Gastrocnemius medialis (tissue), 4 donors: ENCODE measurements around the gene RAB43. TPM values are rescaled to one million over a fixed set of nuclear protein-coding genes. Genes with fewer than 3 reads are reported as not detected.

ENCODE experiments used
- ATAC-seq, 2 donors: fragments of 150-250 bp; one replicate each; pipeline ENCODE4 v1.9.1; 2016
- DNase-seq, 2 donors: peaks; one replicate each; pipeline ENCODE4 v3.0.0-alpha.2; 2019
- H3K27ac ChIP-seq, 4 donors: fragments of 200-600 bp; sonication (generic); 1 replicate in 1 of 4; 2 replicates in 3 of 4; pipeline ENCODE4 v1.5.1; 2016 to 2018; ENCODE audit warnings: mild to moderate bottlenecking in 2 of 4, moderate library complexity in 1 of 4
- H3K27me3 ChIP-seq, 3 donors: fragments of 200-600 bp; sonication (generic) in 2 of 3; 1 replicate in 1 of 3; 2 replicates in 2 of 3; pipeline versions ENCODE4 v1.5.1 to v1.6.0; 2016 to 2019; ENCODE audit warnings: mild to moderate bottlenecking in 1 of 3, moderate library complexity in 1 of 3
- H3K36me3 ChIP-seq, 2 donors: fragments of 200-600 bp; sonication (generic) in 1 of 2; one replicate each; pipeline ENCODE4 v1.5.1; 2017 to 2018
- H3K4me1 ChIP-seq, 2 donors: fragments of 200-600 bp; sonication (generic) in 1 of 2; one replicate each; pipeline ENCODE4 v1.5.1; 2016 to 2017; ENCODE audit warnings: mild to moderate bottlenecking in 2 of 2
- H3K4me3 ChIP-seq, 4 donors: fragments of 200-600 bp; sonication (generic) in 3 of 4; 1 replicate in 1 of 4; 2 replicates in 3 of 4; pipeline ENCODE4 v1.5.1; 2016 to 2019; ENCODE audit warnings: mild to moderate bottlenecking in 2 of 4
- H3K9me3 ChIP-seq, 3 donors: fragments of 200-600 bp; sonication (generic) in 2 of 3; 1 replicate in 1 of 3; 2 replicates in 2 of 3; pipeline ENCODE4 v1.5.1; 2016 to 2019
- CTCF ChIP-seq, 5 experiments: fragments of 450-650 bp in 3 of 5; fragments of 200-600 bp in 2 of 5; sonication (generic) in 2 of 5; IDR thresholded peaks in 4 of 5; conservative IDR thresholded peaks in 1 of 5; 1 replicate in 4 of 5; 2 replicates in 1 of 5; pipeline ENCODE4 v1.5.1; 2016 to 2019; ENCODE audit warnings: antibody characterized with exemption in 5 of 5, mild to moderate bottlenecking in 3 of 5, moderate library complexity in 3 of 5
- POLR2A ChIP-seq, 2 donors: fragments of 450-650 bp; IDR thresholded peaks; one replicate each; pipeline ENCODE4 v1.6.1; 2017; ENCODE audit warnings: antibody characterized with exemption in 2 of 2, mild to moderate bottlenecking in 2 of 2, moderate library complexity in 2 of 2
- in situ Hi-C, 4 donors: fragments of 200-750 bp; cut with MboI; loops; one replicate each; pipeline versions ENCODE4 v1.15.0 to v1.8.0; 2017; ENCODE audit warnings: low sequenced_read_pairs in 4 of 4
- intact Hi-C: fragments of 100-400 bp; cut with DNase I; formaldehyde crosslinking; loops from one replicate; pipeline ENCODE4 v1.15.1; 2023; ENCODE audit warnings: low total_unique reads
- total RNA-seq, 4 donors: library from RNA; depleted of rRNA; stranded (reverse); fragments of >200 nt; gene quantifications; one replicate each; pipeline versions ENCODE4 v1.1.0 to v1.2.3, GENCODE V29; 2016

The RAB43 gene
- total RNA-seq, 4 donors from 2014 or later, result 1.1 to 3.9 (median 2.5) TPM

GRCh38 chr3:129121016-129121791 is 400 bp downstream of the RAB43 start:
- TF ChIP-seq CTCF (IDR thresholded peaks at IDR 0.05 in 4 of 5, conservative IDR thresholded peaks at IDR 0.05 in 1 of 5) (peak in 1 of 5 experiments; percentile 10), POLR2A (IDR thresholded peaks at IDR 0.05) (peak in 1 of 2 donors; percentile 29)
- Histone ChIP-seq H3K36me3 (no peaks in the 10 kb centered on the region), H3K27ac (peak overlapping the region; percentile 87 to 92 (median 90)), H3K9me3 (no peaks in the 10 kb centered on the region), H3K4me3 (peak overlapping the region; percentile 74 to 85 (median 80)), H3K4me1 (peaks cover 15 to 19% of the 10 kb centered on the region in 2 donors), H3K27me3 (no peaks in the 10 kb centered on the region)
- ATAC-seq, result peak; percentile 46 to 50
- no peak for DNase-seq
- intact Hi-C loops (loop anchor here (5.0 kb wide), 1 partner anchor 196 kb away; a partner anchor contains a TSS), in situ Hi-C loops (no loop called here)

GRCh38 chr3:129120254-129121004 is 1.2 kb downstream of the RAB43 start:
- Histone ChIP-seq H3K36me3 (no peaks in the 10 kb centered on the region), H3K9me3 (no peaks in the 10 kb centered on the region), H3K4me3 (peak overlapping the region; percentile 74 to 85 (median 80)), H3K4me1 (peaks cover 15 to 19% of the 10 kb centered on the region in 2 donors), H3K27me3 (no peaks in the 10 kb centered on the region), H3K27ac (peak overlapping the region; percentile 87 to 92 (median 90))
- ATAC-seq (peak; percentile 40 to 45), DNase-seq (peak; percentile 58 to 70)
- TF ChIP-seq CTCF (IDR thresholded peaks at IDR 0.05 in 4 of 5, conservative IDR thresholded peaks at IDR 0.05 in 1 of 5) (peak in 4 of 5 experiments; percentile 11 to 33 (median 28)), POLR2A (IDR thresholded peaks at IDR 0.05) (peak; percentile 33 to 66)
- in situ Hi-C loops (no loop called here), intact Hi-C loops (loop anchor here (5.0 kb wide), 1 partner anchor 197 kb away; a partner anchor contains a TSS)

- H3K4me1 ChIP-seq, result peaks cover 15 to 19% of the 10 kb centered on the region in 2 donors
- no peak for TF ChIP-seq POLR2A (IDR thresholded peaks at IDR 0.05)
- TF ChIP-seq CTCF (IDR thresholded peaks at IDR 0.05 in 4 of 5, conservative IDR thresholded peaks at IDR 0.05 in 1 of 5), result no peak
- intact Hi-C loops (loop anchor here (5.0 kb wide), 1 partner anchor 198 kb away; a partner anchor contains a TSS), in situ Hi-C loops (no loop called here)
- H3K36me3 ChIP-seq, result no peaks in the 10 kb centered on the region
- H3K27me3 ChIP-seq, result no peaks in the 10 kb centered on the region
- ATAC-seq (no peak), DNase-seq (no peak)
- H3K27ac ChIP-seq, result peak overlapping the region; percentile 87 to 92 (median 90)
- no peaks in the 10 kb centered on the region for H3K9me3 ChIP-seq
- peak overlapping the region in 3 of 4 donors; percentile 75 to 85 (median 85) for H3K4me3 ChIP-seq
Observed at GRCh38 chr3:129119365-129120100, 2.1 kb downstream of the RAB43 start.

GRCh38 chr3:129118745-129119144 is 2.9 kb downstream of the RAB43 start:
- DNase-seq, result no peak
- H3K4me1 ChIP-seq, result peaks cover 15 to 19% of the 10 kb centered on the region in 2 donors
- no peaks in the 10 kb centered on the region for H3K27me3 ChIP-seq
- no peak overlapping the region for H3K4me3 ChIP-seq
- H3K27ac ChIP-seq, result no peak overlapping the region
- H3K9me3 ChIP-seq, result no peaks in the 10 kb centered on the region
- in situ Hi-C loops (no loop called here), intact Hi-C loops (no loop called here)
- ATAC-seq, result no peak
- no peaks in the 10 kb centered on the region for H3K36me3 ChIP-seq
- TF ChIP-seq CTCF (IDR thresholded peaks at IDR 0.05 in 4 of 5, conservative IDR thresholded peaks at IDR 0.05 in 1 of 5), result no peak
- no peak for TF ChIP-seq POLR2A (IDR thresholded peaks at IDR 0.05)
